Measurements from ENCODE around the gene WWC1. TPM values are rescaled to one million over a fixed set of nuclear protein-coding genes. Genes with fewer than 3 reads are reported as not detected.

The WWC1 gene
- total RNA-seq, 2 donors from 2014 or later, result 1.9 to 6.1 TPM

DNA sequence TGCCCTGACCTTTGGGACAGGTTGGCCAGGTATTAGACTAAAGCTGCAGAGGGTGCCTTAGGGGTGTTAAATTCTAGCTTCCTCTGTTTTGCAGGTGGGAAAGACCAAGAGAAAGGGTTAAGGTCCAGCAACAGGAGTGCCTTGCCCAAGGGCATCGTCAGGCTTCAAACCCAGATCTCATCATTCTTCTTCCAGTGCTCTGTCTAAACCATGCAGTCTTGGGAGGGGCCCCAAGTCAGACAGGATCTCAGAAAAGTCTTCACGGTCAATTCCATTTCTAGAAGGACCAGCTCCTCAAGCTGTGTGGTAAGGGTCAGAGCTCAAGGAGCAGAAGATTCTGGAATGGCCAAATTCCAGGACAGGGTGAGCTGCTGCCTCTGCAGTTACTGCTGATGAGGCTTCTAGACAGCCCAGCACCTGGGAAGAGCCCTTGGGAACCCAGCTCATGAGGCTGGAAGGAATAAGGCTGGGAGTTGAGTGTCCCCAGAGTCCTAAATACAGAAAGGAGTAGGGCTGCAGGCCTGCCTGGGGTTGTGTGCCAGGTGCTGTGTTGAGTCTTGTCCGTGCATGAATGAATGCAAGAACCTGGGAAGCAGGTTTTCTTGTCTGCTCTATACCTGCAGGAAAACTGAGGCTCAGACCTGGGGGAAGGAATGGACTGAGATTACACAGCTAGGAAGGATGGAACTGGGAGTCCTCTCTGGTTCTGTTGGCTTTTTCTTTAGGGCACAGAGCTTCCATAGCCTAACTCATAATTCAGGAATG, 69.3 kb downstream of the WWC1 start:
- no peak for DNase-seq (ENCODE audit: low spot score in 2 of 2)
- Mint-ChIP-seq H3K9me3 (no peaks in the 10 kb centered on the region), H3K27ac (no peak overlapping the region), H3K36me3 (no peaks in the 10 kb centered on the region)
- ATAC-seq, result no peak

DNA sequence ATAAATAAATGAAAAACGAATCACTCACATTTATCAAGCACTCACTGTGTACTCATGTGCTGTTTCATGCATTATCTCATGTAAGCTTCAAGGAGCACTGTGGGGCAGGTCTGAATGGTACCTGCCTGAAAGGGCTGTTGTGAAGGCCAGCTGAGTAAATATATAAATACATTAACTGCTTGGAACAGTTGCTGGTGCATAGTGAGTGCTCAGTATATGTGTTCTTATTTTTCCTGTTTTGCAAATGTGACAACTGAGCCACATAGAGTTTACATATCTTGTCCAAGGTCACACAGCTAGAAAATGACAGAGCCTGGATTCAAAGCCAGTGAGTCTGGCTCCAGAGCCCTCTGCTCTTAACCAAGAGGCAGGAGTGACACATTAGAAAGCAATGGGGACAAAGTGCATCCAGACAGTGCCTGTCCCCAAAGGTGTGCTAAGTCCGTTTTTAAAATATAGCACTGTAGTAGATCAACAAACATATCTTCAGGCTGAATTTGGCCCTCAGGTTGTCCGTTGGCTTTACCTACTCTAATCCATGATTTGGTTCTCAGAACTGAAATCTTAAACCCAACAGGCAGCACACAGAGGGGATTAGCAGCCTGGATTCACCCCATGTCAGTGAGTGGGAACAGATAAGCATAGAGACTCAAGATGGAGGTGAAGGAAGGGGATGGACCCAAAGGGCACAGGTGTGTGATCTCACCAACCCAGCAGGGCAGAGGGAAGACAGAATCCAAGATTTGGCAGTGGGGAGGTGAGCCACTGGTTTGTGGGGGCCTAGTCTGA, 70.8 kb downstream of the WWC1 start:
- DNase-seq (ENCODE audit: low spot score in 2 of 2) (no peak), ATAC-seq (no peak)
- no peaks in the 10 kb centered on the region for H3K36me3 Mint-ChIP-seq
- no peaks in the 10 kb centered on the region for H3K9me3 Mint-ChIP-seq
- H3K27ac Mint-ChIP-seq, result no peak overlapping the region

- ATAC-seq, result no peak
- Mint-ChIP-seq H3K9me3 (no peaks in the 10 kb centered on the region), H3K36me3 (no peaks in the 10 kb centered on the region), H3K27ac (no peak overlapping the region)
- DNase-seq (ENCODE audit: low spot score in 2 of 2), result no peak
Measured at GRCh38 chr5:168364151-168364661, 72.8 kb downstream of the WWC1 start.

GRCh38 chr5:168364750-168365550, 73.5 kb downstream of the WWC1 start:
- no peaks in the 10 kb centered on the region for H3K9me3 Mint-ChIP-seq
- no peak for DNase-seq (ENCODE audit: low spot score in 2 of 2)

DNA sequence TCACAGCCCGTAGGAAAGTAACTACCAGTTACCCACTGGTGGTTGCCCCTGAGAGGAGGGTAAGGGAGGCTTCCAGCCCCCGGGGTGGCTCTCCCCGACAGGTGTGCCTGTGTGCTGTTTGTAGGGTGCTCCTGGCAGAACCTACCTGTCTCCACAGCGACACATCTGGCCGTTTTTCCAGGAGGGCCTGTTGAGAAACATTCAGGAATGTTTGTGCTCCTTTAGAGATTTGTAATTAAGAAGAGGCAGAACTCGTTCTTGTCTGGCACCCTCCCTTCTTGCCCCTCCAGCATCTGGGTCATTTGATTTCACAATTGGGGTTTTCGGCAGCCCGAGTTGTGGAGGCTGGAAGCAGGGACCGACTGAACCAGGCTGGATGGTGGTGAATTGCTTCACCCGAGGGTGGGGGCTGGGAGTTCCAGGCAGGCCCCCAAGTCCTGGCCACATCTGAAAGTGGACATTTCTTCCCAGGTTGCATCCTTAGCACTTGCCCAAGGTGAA, 74.2 kb downstream of the WWC1 start:
- DNase-seq (ENCODE audit: low spot score in 2 of 2) (no peak), ATAC-seq (no peak)
- Mint-ChIP-seq H3K27ac (no peak overlapping the region), H3K36me3 (no peaks in the 10 kb centered on the region), H3K9me3 (no peaks in the 10 kb centered on the region)

More at GRCh38 chr5:168364750-168365550, 73.5 kb downstream of the WWC1 start:
- no peak for ATAC-seq
- Mint-ChIP-seq H3K27ac (peak overlapping the region in 1 of 2 donors; percentile 66), H3K36me3 (no peaks in the 10 kb centered on the region)

- Mint-ChIP-seq H3K36me3 (no peaks in the 10 kb centered on the region), H3K27ac (peak overlapping the region in 1 of 2 donors; percentile 50), H3K9me3 (no peaks in the 10 kb centered on the region)
- DNase-seq (ENCODE audit: low spot score in 2 of 2), result no peak
- ATAC-seq, result no peak
Measured at GRCh38 chr5:168366116-168366515, 74.7 kb downstream of the WWC1 start.

DNA sequence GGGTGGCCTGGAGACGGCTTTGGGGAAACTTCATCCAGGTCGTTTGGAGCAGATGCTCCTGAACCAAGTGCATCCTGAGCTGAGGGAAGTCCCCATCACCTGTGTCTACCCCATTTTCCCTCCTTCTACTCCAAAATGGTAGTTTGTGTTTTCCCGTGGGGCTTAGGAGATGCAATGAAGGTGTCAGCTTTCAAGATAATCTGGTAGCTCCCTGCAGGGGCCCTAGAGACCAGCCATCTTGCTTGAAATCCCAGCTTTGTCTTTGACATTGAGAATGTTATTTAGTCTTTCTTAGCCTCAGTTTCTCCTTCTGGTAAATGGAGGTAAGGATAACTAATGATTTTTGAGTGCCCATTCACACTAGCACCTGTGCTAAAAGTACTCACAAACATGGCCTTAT, 77.4 kb downstream of the WWC1 start:
- no peak overlapping the region for H3K27ac Mint-ChIP-seq

DNA sequence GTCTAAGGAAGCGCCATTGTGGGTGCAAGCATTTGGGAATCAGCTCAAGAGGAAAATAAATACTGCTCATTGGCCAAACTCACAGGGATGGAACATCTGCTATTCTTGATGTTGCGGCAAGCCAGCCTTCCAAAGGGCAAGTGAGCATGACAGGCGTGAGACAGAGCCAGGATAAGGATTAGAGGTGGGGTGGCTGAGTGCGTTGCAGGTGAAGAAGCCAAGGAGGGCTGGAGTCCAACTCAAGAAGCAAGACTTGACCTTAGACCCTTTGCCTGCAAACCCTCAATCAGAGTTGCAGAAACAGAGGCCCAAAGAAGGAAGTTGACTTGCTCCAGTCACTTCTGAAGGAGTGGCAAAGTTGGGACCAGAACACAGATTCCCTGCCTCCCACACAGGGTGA, 79.4 kb downstream of the WWC1 start:
- Mint-ChIP-seq H3K27ac (no peak overlapping the region), H3K9me3 (no peaks in the 10 kb centered on the region), H3K36me3 (no peaks in the 10 kb centered on the region)
- no peak for ATAC-seq
- no peak for DNase-seq (ENCODE audit: low spot score in 2 of 2)

More for the DNA sequence above, 77.4 kb downstream of the WWC1 start:
- no peak for ATAC-seq
- Mint-ChIP-seq H3K9me3 (no peaks in the 10 kb centered on the region), H3K36me3 (no peaks in the 10 kb centered on the region)
- DNase-seq (ENCODE audit: low spot score in 2 of 2), result no peak

GRCh38 chr5:168372356-168372946, 81.0 kb downstream of the WWC1 start:
- DNase-seq (ENCODE audit: low spot score in 2 of 2) (no peak), ATAC-seq (no peak)
- H3K9me3 Mint-ChIP-seq, result no peaks in the 10 kb centered on the region
- H3K36me3 Mint-ChIP-seq, result no peaks in the 10 kb centered on the region
- H3K27ac Mint-ChIP-seq, result no peak overlapping the region

GRCh38 chr5:168374532-168374931, 83.1 kb downstream of the WWC1 start:
- ATAC-seq (no peak), DNase-seq (ENCODE audit: low spot score in 2 of 2) (no peak)
- H3K9me3 Mint-ChIP-seq, result no peaks in the 10 kb centered on the region
- H3K27ac Mint-ChIP-seq, result no peak overlapping the region
- no peaks in the 10 kb centered on the region for H3K36me3 Mint-ChIP-seq

GRCh38 chr5:168375214-168375613, 83.8 kb downstream of the WWC1 start:
- no peaks in the 10 kb centered on the region for H3K36me3 Mint-ChIP-seq
- DNase-seq (ENCODE audit: low spot score in 2 of 2) (no peak), ATAC-seq (no peak)
- no peak overlapping the region for H3K27ac Mint-ChIP-seq
- H3K9me3 Mint-ChIP-seq, result no peaks in the 10 kb centered on the region

DNA sequence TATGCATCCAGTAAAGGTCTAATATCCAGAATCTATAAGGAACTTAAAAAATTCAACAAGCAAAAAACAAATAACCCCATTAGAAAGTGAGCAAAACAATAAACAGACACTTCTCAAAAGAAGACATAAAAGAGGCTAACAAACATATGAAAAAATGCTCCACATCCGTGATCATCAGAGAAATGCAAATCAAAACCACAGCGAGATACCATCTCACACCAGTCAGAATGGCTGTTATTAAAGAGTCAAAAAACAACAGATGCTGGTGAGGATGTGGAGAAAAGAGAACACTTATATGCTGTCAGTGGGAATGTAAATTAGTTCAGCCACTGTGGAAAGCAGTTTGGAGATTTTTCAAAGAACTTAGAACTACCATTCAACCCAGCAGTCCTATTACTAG, 86.1 kb downstream of the WWC1 start:
- Mint-ChIP-seq H3K27ac (no peak overlapping the region), H3K36me3 (no peaks in the 10 kb centered on the region), H3K9me3 (no peaks in the 10 kb centered on the region)
- DNase-seq (ENCODE audit: low spot score in 2 of 2), result no peak
- no peak for ATAC-seq

- H3K9me3 Mint-ChIP-seq, result no peaks in the 10 kb centered on the region
- no peak overlapping the region for H3K27ac Mint-ChIP-seq
- DNase-seq (ENCODE audit: low spot score in 2 of 2), result no peak
- no peaks in the 10 kb centered on the region for H3K36me3 Mint-ChIP-seq
- ATAC-seq, result no peak
Measured at GRCh38 chr5:168378741-168379140, 87.3 kb downstream of the WWC1 start.

DNA sequence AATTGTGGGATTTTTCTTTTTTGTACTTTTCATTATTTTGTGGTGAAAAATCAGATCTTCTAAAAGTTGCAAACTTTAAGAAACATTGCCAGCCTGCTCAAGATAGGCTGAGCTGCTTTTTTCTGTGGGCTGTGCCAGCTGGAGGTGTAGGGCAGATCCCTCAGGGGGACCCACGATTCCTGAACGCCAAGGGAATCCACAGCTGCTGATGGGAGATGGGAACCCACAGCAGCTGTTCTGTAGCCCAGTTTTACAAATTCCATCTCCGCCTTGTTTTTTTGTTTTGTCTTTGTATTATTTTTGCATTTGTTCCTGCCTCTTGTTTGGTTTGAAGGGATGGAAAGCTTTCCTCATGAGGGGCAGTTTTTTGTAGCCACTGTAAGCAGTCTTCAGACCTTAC, 91.0 kb downstream of the WWC1 start:
- DNase-seq (ENCODE audit: low spot score in 2 of 2) (no peak), ATAC-seq (no peak)
- peak overlapping the region in 1 of 2 donors; percentile 70 for H3K27ac Mint-ChIP-seq
- peaks cover 9 to 14% of the 10 kb centered on the region in 2 donors for H3K36me3 Mint-ChIP-seq
- peaks cover 4 to 10% of the 10 kb centered on the region in 2 donors for H3K9me3 Mint-ChIP-seq

DNA sequence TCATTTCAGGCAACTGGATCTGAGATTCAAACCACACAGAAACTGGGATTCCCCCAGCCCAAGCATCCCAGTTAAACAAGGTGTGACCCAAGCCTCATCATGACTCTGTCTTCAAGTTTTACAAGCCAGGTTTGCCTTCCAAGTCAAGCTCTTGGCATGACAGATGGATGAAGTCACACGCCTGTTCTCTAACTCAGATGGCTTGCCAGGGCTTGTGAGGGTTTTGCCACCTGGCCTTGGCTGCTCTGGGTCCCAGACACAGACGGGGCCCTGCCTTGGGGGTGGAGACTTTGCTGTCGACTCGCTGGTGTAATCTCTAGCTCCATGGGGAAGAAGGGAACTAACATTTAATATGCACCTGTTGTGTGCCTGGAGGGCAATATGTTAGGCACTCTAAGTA, 99.0 kb downstream of the WWC1 start:
- Mint-ChIP-seq H3K27ac (no peak overlapping the region), H3K9me3 (peaks cover 17 to 27% of the 10 kb centered on the region in 2 donors), H3K36me3 (peaks cover 24 to 27% of the 10 kb centered on the region in 2 donors)
- DNase-seq (ENCODE audit: low spot score in 2 of 2) (no peak), ATAC-seq (no peak)

DNA sequence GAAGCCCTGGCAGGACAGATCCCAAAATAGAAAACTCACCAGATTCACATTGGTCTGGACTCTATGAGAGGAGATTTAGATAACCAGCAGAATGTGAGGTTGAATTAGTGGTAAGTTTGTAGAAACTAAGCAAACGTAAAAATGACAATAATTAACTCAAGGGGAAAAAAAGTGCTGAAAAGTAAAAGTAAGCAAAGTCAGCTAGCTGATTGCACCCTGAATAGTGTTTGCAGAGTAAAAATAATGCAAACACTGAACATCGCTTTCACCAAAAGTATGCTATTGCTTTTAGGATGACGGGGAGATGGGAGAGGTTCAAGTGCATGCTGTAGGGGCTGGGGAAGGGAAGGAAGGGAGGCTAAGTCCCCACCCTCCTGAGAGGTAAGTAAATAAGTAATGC, 102.3 kb downstream of the WWC1 start:
- Mint-ChIP-seq H3K36me3 (peaks cover 20 to 22% of the 10 kb centered on the region in 2 donors), H3K27ac (no peak overlapping the region), H3K9me3 (peaks cover 16 to 20% of the 10 kb centered on the region in 2 donors)
- DNase-seq (ENCODE audit: low spot score in 2 of 2), result no peak
- ATAC-seq, result no peak

Measured in activated naive CD4-positive, alpha-beta T cell treated with anti-CD3 and anti-CD28 coated beads, Interleukin-2, amount 50 U/mL, for 72 hours (primary cell).